Muscle layer of duodenum (tissue), 2 donors: Measurements from ENCODE around the gene SLC34A3.

Source experiments
- H3K27ac ChIP-seq: one replicate; pipeline ENCODE4 v1.7.0; 2013; ENCODE audit warnings: mild to moderate bottlenecking, low read length
- H3K27me3 ChIP-seq: one replicate; pipeline ENCODE4 v1.7.0; 2013; ENCODE audit warnings: low read depth, mild to moderate bottlenecking, control low read depth, low read length
- H3K36me3 ChIP-seq, 2 donors: one replicate each; pipeline ENCODE4 v1.7.0; 2013; ENCODE audit warnings: low read length in 2 of 2, control low read depth in 1 of 2, mild to moderate bottlenecking in 1 of 2; ENCODE audit not compliant: insufficient read depth in 2 of 2, control insufficient read depth in 1 of 2
- H3K4me1 ChIP-seq, 2 donors: one replicate each; pipeline ENCODE4 v1.7.0; 2013; ENCODE audit warnings: low read length in 2 of 2, mild to moderate bottlenecking in 2 of 2, control low read depth in 1 of 2, moderate library complexity in 1 of 2; ENCODE audit not compliant: insufficient read depth in 2 of 2, control insufficient read depth in 1 of 2
- H3K4me3 ChIP-seq, 2 donors: one replicate each; pipeline ENCODE4 v1.7.0; 2013; ENCODE audit warnings: low read length in 2 of 2, low read depth in 1 of 2, mild to moderate bottlenecking in 1 of 2
- H3K9me3 ChIP-seq, 2 donors: one replicate each; pipeline ENCODE4 v1.7.0; 2013; ENCODE audit warnings: low read length in 2 of 2, control low read depth in 1 of 2, mild to moderate bottlenecking in 1 of 2; ENCODE audit not compliant: control insufficient read depth in 1 of 2
- donor health status: healthy.

The SLC34A3 gene

DNA sequence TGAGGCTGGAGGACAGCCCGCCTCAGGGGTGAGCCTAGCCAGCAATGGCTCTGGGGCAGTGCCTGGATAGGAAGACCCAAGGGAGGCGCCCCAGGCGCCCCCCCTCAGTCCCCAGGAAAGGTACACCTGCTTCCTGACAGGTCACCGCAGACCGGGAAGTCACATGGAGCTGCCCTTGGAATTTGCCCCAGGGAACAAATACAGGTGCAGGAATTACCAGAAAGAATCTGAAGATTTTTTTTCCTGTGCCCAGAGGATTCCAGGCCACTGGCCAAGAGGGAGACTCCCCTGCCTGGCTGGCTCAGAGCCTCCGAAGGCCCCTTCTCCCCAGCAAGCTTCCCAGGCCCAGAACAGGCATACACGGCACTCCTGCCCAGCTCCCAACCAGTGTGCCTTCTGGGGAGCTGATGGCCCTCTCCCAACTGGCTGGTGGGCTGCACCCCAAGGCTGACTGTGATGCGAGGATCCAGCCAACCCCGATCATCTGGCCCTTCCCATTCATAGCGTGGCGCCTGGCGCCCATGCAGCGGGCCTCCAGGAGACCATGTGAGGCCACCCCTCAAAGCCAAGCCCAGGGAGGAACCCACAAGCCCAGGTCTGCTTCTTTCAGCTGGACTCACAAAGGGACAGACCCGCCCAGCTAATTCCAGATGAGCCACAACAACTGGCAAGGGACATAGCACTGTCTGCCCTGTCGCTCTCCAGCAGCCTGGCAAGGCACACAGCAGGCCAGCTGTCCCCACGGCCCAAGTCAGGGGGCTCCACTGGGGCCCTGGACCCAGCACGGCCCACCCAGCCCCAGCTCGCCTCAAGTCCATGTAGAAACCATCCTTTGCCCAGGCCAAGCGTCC is 32.4 kb upstream of the SLC34A3 start:
- peak overlapping the region in 1 of 2 donors; percentile 54 for H3K4me3 ChIP-seq
- no peaks in the 10 kb centered on the region for H3K36me3 ChIP-seq
- H3K9me3 ChIP-seq = no peaks in the 10 kb centered on the region
- H3K4me1 ChIP-seq = peaks cover 0 to 49% of the 10 kb centered on the region in 2 donors
- no peaks in the 10 kb centered on the region for H3K27me3 ChIP-seq
- H3K27ac ChIP-seq = peak overlapping the region; percentile 8

- Histone ChIP-seq H3K36me3 (no peaks in the 10 kb centered on the region), H3K9me3 (no peaks in the 10 kb centered on the region), H3K4me3 (peak overlapping the region in 1 of 2 donors; percentile 54)
Measured at GRCh38 chr9:137198902-137199283, 31.8 kb upstream of the SLC34A3 start.

GRCh38 chr9:137199411-137200121 is 31.1 kb upstream of the SLC34A3 start:
- Histone ChIP-seq H3K36me3 (no peaks in the 10 kb centered on the region), H3K4me3 (peak overlapping the region; percentile 16 to 54), H3K9me3 (no peaks in the 10 kb centered on the region), H3K4me1 (peaks cover 7 to 62% of the 10 kb centered on the region in 2 donors), H3K27ac (no peak overlapping the region), H3K27me3 (no peaks in the 10 kb centered on the region)

More at GRCh38 chr9:137198902-137199283, 31.8 kb upstream of the SLC34A3 start:
- Histone ChIP-seq H3K4me1 (peaks cover under 1 to 55% of the 10 kb centered on the region in 2 donors), H3K27ac (no peak overlapping the region), H3K27me3 (no peaks in the 10 kb centered on the region)

DNA sequence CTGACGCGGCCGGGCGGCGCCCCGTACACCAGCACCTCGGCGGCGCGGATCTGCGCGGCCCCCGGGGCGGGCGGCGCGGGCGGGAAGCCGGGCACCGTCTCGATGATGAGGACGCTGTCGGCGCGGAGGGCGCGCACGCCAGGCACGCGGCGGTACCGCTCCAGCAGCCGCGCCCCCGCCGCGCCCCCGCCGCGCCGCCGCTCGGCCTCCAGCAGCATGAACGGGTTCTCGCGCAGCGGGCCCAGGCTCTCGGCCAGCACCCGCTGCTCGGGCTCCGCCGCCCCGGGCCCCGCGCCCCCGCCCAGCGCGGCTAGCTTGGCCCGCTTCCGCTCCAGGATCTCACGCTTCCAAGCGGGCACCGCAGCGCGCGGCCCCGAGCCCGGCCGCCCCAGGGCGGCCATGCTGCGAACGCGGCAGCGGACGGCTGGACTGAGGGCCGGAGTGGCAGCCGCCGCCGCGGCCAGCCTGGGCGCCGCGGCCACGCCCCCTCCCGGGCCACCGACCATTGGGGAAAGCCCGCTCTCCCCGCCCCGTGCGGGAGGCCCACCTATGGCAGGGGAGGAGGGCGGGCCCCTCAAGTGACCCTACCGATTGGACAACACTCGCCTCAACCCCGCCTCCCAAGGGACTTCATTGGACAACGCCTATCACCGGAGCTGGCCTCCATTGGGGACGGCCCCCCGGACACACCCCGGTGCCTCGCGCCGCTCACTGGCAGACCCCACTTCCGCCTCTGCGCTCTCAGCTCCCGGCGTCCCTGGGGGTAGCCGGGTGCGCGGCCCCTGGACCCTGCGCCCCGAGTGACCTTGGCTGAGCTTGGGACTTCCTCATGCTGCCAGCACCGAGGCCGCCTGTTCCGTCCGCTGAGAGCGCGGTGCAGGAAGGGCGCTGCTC is 30.1 kb upstream of the SLC34A3 start, which contains the start of gene TPRN:
TPRN (minus strand) TSS at position 431 of the 894 bp plus-strand sequence; CDS start at position 401, 30 bp downstream.
- Histone ChIP-seq H3K4me1 (peaks cover 10 to 68% of the 10 kb centered on the region in 2 donors), H3K27me3 (no peaks in the 10 kb centered on the region), H3K27ac (peak within 1 kb of the TSS; percentile 56), H3K4me3 (peak within 1 kb of the TSS; percentile 61 to 76), H3K9me3 (no peaks in the 10 kb centered on the region), H3K36me3 (no peaks in the 10 kb centered on the region)

- Histone ChIP-seq H3K4me3 (peak overlapping the region; percentile 61 to 76), H3K4me1 (peaks cover 13 to 74% of the 10 kb centered on the region in 2 donors), H3K27ac (peak overlapping the region; percentile 56), H3K9me3 (no peaks in the 10 kb centered on the region), H3K36me3 (no peaks in the 10 kb centered on the region), H3K27me3 (no peaks in the 10 kb centered on the region)
Measured at GRCh38 chr9:137201205-137201868, 29.4 kb upstream of the SLC34A3 start.

DNA sequence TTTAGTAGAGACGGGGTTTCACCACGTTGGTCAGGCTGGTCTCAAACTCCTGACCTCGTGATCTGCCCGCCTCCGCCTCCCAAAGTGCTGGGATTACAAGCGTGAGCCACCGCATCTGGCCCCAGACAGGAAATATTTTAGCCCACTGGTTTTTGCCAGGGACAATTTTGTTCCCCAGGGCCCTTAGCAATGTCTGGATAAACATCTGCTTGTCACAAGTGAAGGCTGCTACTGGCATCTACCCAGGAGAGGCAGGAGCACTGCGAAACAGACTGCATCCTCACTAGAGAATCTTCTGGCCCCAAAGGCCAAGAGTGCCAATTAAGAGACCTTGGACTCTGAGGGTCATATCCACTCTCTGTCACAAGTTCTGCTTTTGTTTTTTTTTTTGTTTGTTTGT is 27.7 kb upstream of the SLC34A3 start:
- no peaks in the 10 kb centered on the region for H3K36me3 ChIP-seq
- H3K27ac ChIP-seq = no peak overlapping the region
- H3K4me3 ChIP-seq = no peak overlapping the region
- H3K27me3 ChIP-seq = no peaks in the 10 kb centered on the region
- peaks cover 21 to 77% of the 10 kb centered on the region in 2 donors for H3K4me1 ChIP-seq
- no peaks in the 10 kb centered on the region for H3K9me3 ChIP-seq

- peak overlapping the region; percentile 69 for H3K27ac ChIP-seq
- no peaks in the 10 kb centered on the region for H3K27me3 ChIP-seq
- H3K9me3 ChIP-seq = no peaks in the 10 kb centered on the region
- H3K4me3 ChIP-seq = peak overlapping the region; percentile 84 to 98
- H3K36me3 ChIP-seq = peaks cover 0 to 10% of the 10 kb centered on the region in 2 donors
- H3K4me1 ChIP-seq = peaks cover 21 to 60% of the 10 kb centered on the region in 2 donors
Measured at GRCh38 chr9:137204731-137205125, 26.0 kb upstream of the SLC34A3 start.

- Histone ChIP-seq H3K4me3 (peak within 1 kb of the TSS; percentile 84 to 98), H3K4me1 (peaks cover 21 to 58% of the 10 kb centered on the region in 2 donors), H3K9me3 (no peaks in the 10 kb centered on the region), H3K27ac (peak within 1 kb of the TSS; percentile 69), H3K36me3 (peaks cover 0 to 10% of the 10 kb centered on the region in 2 donors), H3K27me3 (no peaks in the 10 kb centered on the region)
Measured at GRCh38 chr9:137205126-137206069, 25.3 kb upstream of the SLC34A3 start, which contains the start of the genes NDOR1 and TMEM203. TSS of gene NDOR1 (plus strand) at chr9:137205700. CDS start at chr9:137205778, 78 bp downstream. TSS of gene TMEM203 (minus strand) at chr9:137205648. CDS start at chr9:137205414, 234 bp downstream.

DNA sequence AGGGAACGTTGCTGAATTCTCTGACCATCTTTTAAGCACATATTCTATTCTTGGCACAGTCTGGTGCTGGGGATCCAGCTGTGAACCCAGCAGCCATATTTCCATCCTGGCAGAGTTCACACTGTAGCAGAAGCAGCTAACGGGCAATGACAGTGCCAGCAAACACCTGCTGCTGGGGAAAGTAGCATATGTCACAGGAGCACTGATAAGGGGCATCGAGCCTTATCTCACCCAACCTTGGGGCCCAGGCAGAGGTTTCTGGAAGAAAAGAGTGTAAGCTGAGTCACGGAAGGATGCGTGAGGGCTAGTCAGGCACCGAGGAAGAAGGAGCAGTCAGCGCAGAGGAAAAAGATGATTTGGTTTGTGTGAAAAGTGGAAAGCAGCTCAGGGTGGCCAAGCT is 24.1 kb upstream of the SLC34A3 start:
- H3K4me3 ChIP-seq = peak overlapping the region; percentile 84 to 98
- peaks cover 21 to 51% of the 10 kb centered on the region in 2 donors for H3K4me1 ChIP-seq
- peaks cover 0 to 10% of the 10 kb centered on the region in 2 donors for H3K36me3 ChIP-seq
- H3K27ac ChIP-seq = no peak overlapping the region
- no peaks in the 10 kb centered on the region for H3K9me3 ChIP-seq
- H3K27me3 ChIP-seq = no peaks in the 10 kb centered on the region
